GM19043 (cell line): ENCODE measurements around the gene CENPP.
"Not testable (repeated sequence)": the region's sequence is repeated elsewhere in the genome, so short reads cannot be mapped to it uniquely, and the experiment has no call there.

ENCODE experiments used
- ATAC-seq: cut with Tn5 transposase; IDR thresholded peaks from one replicate; pipeline ENCODE4 v1.9.1; 2021; ENCODE audit warnings: low read depth; ENCODE audit not compliant: unreplicated experiment

CENPP gene

GRCh38 chr9:92573612-92574011 is 247.9 kb downstream of the CENPP start:
- not testable (repeated sequence) for ATAC-seq

GRCh38 chr9:92576175-92576574 is 250.4 kb downstream of the CENPP start:
- no peak for ATAC-seq

- ATAC-seq: no peak
These were observed 264.2 kb downstream of the CENPP start for GRCh38 chr9:92589923-92590322.

GRCh38 chr9:92590377-92590776 is 264.6 kb downstream of the CENPP start:
- no peak for ATAC-seq

- ATAC-seq: no peak
These were observed 266.8 kb downstream of the CENPP start for GRCh38 chr9:92592537-92592936.

- ATAC-seq: no peak
These were observed 267.5 kb downstream of the CENPP start for GRCh38 chr9:92592946-92593861.

GRCh38 chr9:92595075-92595474 is 269.3 kb downstream of the CENPP start:
- not testable (repeated sequence) for ATAC-seq

GRCh38 chr9:92595930-92596329 is 270.2 kb downstream of the CENPP start:
- ATAC-seq: no peak

GRCh38 chr9:92598382-92598781 is 272.6 kb downstream of the CENPP start:
- no peak for ATAC-seq

GRCh38 chr9:92599938-92600461 is 274.2 kb downstream of the CENPP start:
- no peak for ATAC-seq

- ATAC-seq: no peak
These were observed 274.9 kb downstream of the CENPP start for GRCh38 chr9:92600462-92601261.

- no peak for ATAC-seq
These were observed 275.7 kb downstream of the CENPP start for GRCh38 chr9:92601451-92601850.

GRCh38 chr9:92602413-92602812 is 276.7 kb downstream of the CENPP start:
- ATAC-seq: no peak

- no peak for ATAC-seq
These were observed 277.3 kb downstream of the CENPP start for GRCh38 chr9:92603100-92603499.

GRCh38 chr9:92603990-92604389 is 278.2 kb downstream of the CENPP start:
- no peak for ATAC-seq

- ATAC-seq: no peak
These were observed 279.5 kb downstream of the CENPP start for GRCh38 chr9:92605224-92605623.

GRCh38 chr9:92607088-92607487 is 281.3 kb downstream of the CENPP start:
- ATAC-seq: no peak

- no peak for ATAC-seq
These were observed 282.0 kb downstream of the CENPP start for GRCh38 chr9:92607773-92608172.

- no peak for ATAC-seq
These were observed 282.6 kb downstream of the CENPP start for GRCh38 chr9:92608241-92608908.

GRCh38 chr9:92608909-92609445 is 283.2 kb downstream of the CENPP start:
- no peak for ATAC-seq
